Measurements from ENCODE around the gene AK4. TPM values are rescaled to one million over a fixed set of nuclear protein-coding genes. Genes with fewer than 3 reads are reported as not detected.

Gene AK4
- total and polyA plus RNA-seq, 2 of the 8 experiments (the other 6 are each of a cell fraction or from before 2014, with no cell fraction given): 64.5 to 175 TPM

DNA sequence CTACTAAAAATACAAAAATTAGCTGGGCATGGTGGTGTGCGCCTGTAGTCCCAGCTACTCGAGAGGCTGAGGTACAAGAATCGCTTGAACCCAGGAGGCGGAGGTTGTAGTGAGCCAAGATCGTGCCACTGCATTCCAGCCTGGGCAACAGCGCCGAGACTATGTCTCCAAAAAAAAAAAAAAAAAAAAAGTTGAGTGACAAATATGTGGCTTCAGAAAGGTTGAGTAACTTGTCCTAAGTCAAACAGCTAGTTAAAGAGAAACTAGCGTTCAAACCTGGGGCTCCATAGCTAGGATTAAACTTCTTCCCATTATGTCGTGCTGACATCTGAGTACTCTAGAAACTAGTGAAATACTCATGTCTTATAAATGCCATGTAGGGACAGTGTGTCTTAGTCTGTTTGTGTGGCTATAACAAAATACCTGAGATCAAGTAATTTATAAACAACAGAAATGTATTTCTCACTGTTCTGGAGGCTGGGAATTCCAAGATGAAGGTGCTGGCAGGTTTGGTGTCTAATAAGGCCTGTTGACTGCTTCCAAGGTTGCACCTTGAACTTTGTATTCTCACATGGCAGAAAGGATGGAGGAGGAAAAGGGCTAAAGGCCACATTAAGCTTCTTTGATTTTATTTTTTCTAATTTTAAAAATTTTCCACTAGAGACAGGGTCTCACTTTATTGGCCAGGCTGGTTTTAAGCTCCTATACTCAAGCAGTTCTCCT is 12.0 kb downstream of the AK4 start:
- no peak overlapping the region for H3K27ac ChIP-seq (ENCODE audit: low read depth, low read length)
- H3K36me3 ChIP-seq (ENCODE audit: control insufficient read depth in 2 of 4, insufficient read depth in 4 of 4, low read length in 3 of 4): no peaks in the 10 kb centered on the region
- H3K79me1 ChIP-seq (ENCODE audit: low read depth, low read length): peaks cover 3% of the 10 kb centered on the region; the same call in 1 of the 2 replicates
- DNase-seq (ENCODE audit: low read depth in 1 of 2, low spot score in 2 of 2): no peak
- H4K8ac ChIP-seq (ENCODE audit: extremely low read depth, insufficient read depth, low read length): no peak overlapping the region
- no peak overlapping the region for H3K23ac ChIP-seq (ENCODE audit: insufficient read length)
- no peak overlapping the region for H3K18ac ChIP-seq (ENCODE audit: extremely low read depth, low read length)
- no peak overlapping the region for H2AFZ ChIP-seq (ENCODE audit: low read length)
- no peak overlapping the region for H2BK20ac ChIP-seq (ENCODE audit: low read length)
- H4K91ac ChIP-seq (replicated peaks; ENCODE audit: insufficient read length, low read length): no peak overlapping the region
- no peak overlapping the region for H2BK12ac ChIP-seq (ENCODE audit: low read depth, low read length)
- H3K4me2 ChIP-seq (ENCODE audit: insufficient read depth in 1 of 2, low read depth in 2 of 2, low read length in 2 of 2): no peak overlapping the region
- no peak overlapping the region for H2AK5ac ChIP-seq (ENCODE audit: low read depth, low read length)
- H3K56ac ChIP-seq (replicated peaks; ENCODE audit: insufficient read length, low read depth, low read length): no peak overlapping the region
- H2BK120ac ChIP-seq (replicated peaks; ENCODE audit: low read depth, low read length): no peak overlapping the region
- H3K79me2 ChIP-seq (ENCODE audit: control insufficient read depth in 1 of 2, insufficient read depth in 2 of 2, low read length in 2 of 2): peaks cover 6 to 94% of the 10 kb centered on the region in 2 experiments; a peak in 3 of 4 replicates
- no peak overlapping the region for H2BK5ac ChIP-seq (ENCODE audit: low read depth, low read length)
- CTCF ChIA-PET (ENCODE audit: partially characterized antibody): interaction anchor here (0.6 to 2.2 kb wide), 7 partner anchors 7 to 205 kb away, joined by 3 to 5 read pairs (median 4); no protein-coding TSS in a partner anchor
- no peaks in the 10 kb centered on the region for H3K23me2 ChIP-seq (ENCODE audit: low read depth, low read length)
- WGBS, 2 experiments (ENCODE audit: extremely low coverage in 1 of 2, insufficient coverage in 1 of 2, insufficient read length in 1 of 2, insufficient replicate concordance in 2 of 2, low coverage in 1 of 2, low lambda C conversion rate in 2 of 2, missing lambda C conversion rate in 1 of 2): 97% methylated on average over 6 of the region's 9 CpGs; no CpG with 5 or more reads in 1 of the 2 experiments
- no peak for FAIRE-seq
- no peak overlapping the region for H2BK15ac ChIP-seq (ENCODE audit: low read length)
- no peak overlapping the region for H3K4ac ChIP-seq (replicated peaks; ENCODE audit: insufficient read length, low read depth, low read length)
- no peaks in the 10 kb centered on the region for H3K9me3 ChIP-seq (ENCODE audit: insufficient read depth in 2 of 2, low read depth in 1 of 2, low read length in 1 of 2)
- H3K4me1 ChIP-seq (replicated peaks in 1 of 4; ENCODE audit: control insufficient read depth in 3 of 4, insufficient read depth in 4 of 4, low read length in 3 of 4): peaks cover 0 to 3% (median 2%) of the 10 kb centered on the region in 4 experiments; a peak in 3 of 7 replicates
- no peak overlapping the region for H3K4me3 ChIP-seq (ENCODE audit: extremely low read depth in 1 of 4, insufficient read depth in 2 of 4, low read depth in 3 of 4, low read length in 4 of 4)
- no peak overlapping the region for H3K14ac ChIP-seq (ENCODE audit: insufficient read length)
- peaks cover 0 to 2% of the 10 kb centered on the region in 2 experiments for H4K20me1 ChIP-seq (replicated peaks in 1 of 2; ENCODE audit: control insufficient read depth in 1 of 2, insufficient read depth in 2 of 2, low read length in 2 of 2)
- no peak overlapping the region for H4K5ac ChIP-seq (ENCODE audit: insufficient read length, low read depth, low read length)
- no peaks in the 10 kb centered on the region for H3K27me3 ChIP-seq (replicated peaks in 1 of 4; ENCODE audit: control insufficient read depth in 3 of 4, extremely low read depth in 1 of 4, insufficient read depth in 3 of 4, low read length in 3 of 4)
- H3K9ac ChIP-seq (replicated peaks in 1 of 4; ENCODE audit: extremely low read depth in 1 of 4, low read depth in 3 of 4, low read length in 3 of 4): no peak overlapping the region
- POLR2A ChIA-PET (ENCODE audit: partially characterized antibody): interaction anchor here (1.0 to 1.4 kb wide), 5 partner anchors 9 to 19 kb away, joined by 3 to 10 read pairs (median 3); partner anchors contain the start of gene AK4

Measured in H1 (cell line).